ENCODE data around the gene JAG2.
A peak's percentile ranks its signal among the peaks of the same experiment; 100 is the strongest.

JAG2 gene

GRCh38 chr14:105203057-105203531, 34.5 kb upstream of the JAG2 start:
- Histone ChIP-seq H3K9ac (ENCODE audit: low read length) (no peak overlapping the region), H4K8ac (ENCODE audit: low read depth, low read length) (no peak overlapping the region), H2BK120ac (ENCODE audit: insufficient read depth, low read length, poor library complexity) (no peak overlapping the region), H2BK12ac (ENCODE audit: low read length) (no peak overlapping the region), H3K23ac (ENCODE audit: low read length) (no peak overlapping the region), H4K91ac (ENCODE audit: low read depth, low read length) (no peak overlapping the region), H2BK5ac (ENCODE audit: low read depth, low read length, poor library complexity) (no peak overlapping the region), H2AK5ac (ENCODE audit: low read length) (no peak overlapping the region), H3K18ac (ENCODE audit: low read length) (no peak overlapping the region), H3K27me3 (ENCODE audit: insufficient read depth, low read length) (peaks cover 3% of the 10 kb centered on the region), H2AFZ (ENCODE audit: insufficient read depth, low read length, poor library complexity) (no peak overlapping the region), H3K4me2 (ENCODE audit: low read length) (no peak overlapping the region), H3K27ac (ENCODE audit: low read depth, low read length) (no peak overlapping the region), H3K9me3 (ENCODE audit: insufficient read depth, low read depth, low read length) (peaks cover 2% of the 10 kb centered on the region), H3K79me1 (ENCODE audit: low read length) (no peaks in the 10 kb centered on the region), H4K12ac (ENCODE audit: low read depth, low read length) (no peak overlapping the region), H3K79me2 (ENCODE audit: control insufficient read depth, insufficient read depth, low read length, poor library complexity) (no peaks in the 10 kb centered on the region), H3K4ac (ENCODE audit: low read depth, low read length) (no peak overlapping the region), H3K36me3 (ENCODE audit: control insufficient read depth in 1 of 2, insufficient read depth in 2 of 2, low read length in 2 of 2) (no peaks in the 10 kb centered on the region), H3K4me1 (ENCODE audit: control insufficient read depth in 1 of 2, insufficient read depth in 2 of 2, low read length in 2 of 2) (peaks cover 1 to 2% of the 10 kb centered on the region in 2 experiments), H3K14ac (ENCODE audit: low read length) (no peak overlapping the region), H3K4me3 (ENCODE audit: low read depth, low read length) (no peak overlapping the region)
- peak; percentile 79 to 90 for DNase-seq
- WGBS (ENCODE audit: extremely low coverage, insufficient coverage, insufficient read length): no CpG with 5 or more reads among the region's 18 CpGs

GRCh38 chr14:105201925-105202513, 33.4 kb upstream of the JAG2 start:
- H3K9ac ChIP-seq (ENCODE audit: low read length): no peak overlapping the region
- no CpG with 5 or more reads among the region's 20 CpGs for WGBS (ENCODE audit: extremely low coverage, insufficient coverage, insufficient read length)
- H2BK120ac ChIP-seq (ENCODE audit: insufficient read depth, low read length, poor library complexity): no peak overlapping the region
- H3K18ac ChIP-seq (ENCODE audit: low read length): no peak overlapping the region
- H4K8ac ChIP-seq (ENCODE audit: low read depth, low read length): no peak overlapping the region
- no peak overlapping the region for H4K91ac ChIP-seq (ENCODE audit: low read depth, low read length)
- H3K79me2 ChIP-seq (ENCODE audit: control insufficient read depth, insufficient read depth, low read length, poor library complexity): no peaks in the 10 kb centered on the region
- no peak overlapping the region for H4K12ac ChIP-seq (ENCODE audit: low read depth, low read length)
- H2BK12ac ChIP-seq (ENCODE audit: low read length): no peak overlapping the region
- H2AFZ ChIP-seq (ENCODE audit: insufficient read depth, low read length, poor library complexity): no peak overlapping the region
- H3K4me2 ChIP-seq (ENCODE audit: low read length): no peak overlapping the region
- no peak overlapping the region for H3K4ac ChIP-seq (ENCODE audit: low read depth, low read length)
- no peak overlapping the region for H3K14ac ChIP-seq (ENCODE audit: low read length)
- H3K23ac ChIP-seq (ENCODE audit: low read length): no peak overlapping the region
- H3K4me1 ChIP-seq (ENCODE audit: control insufficient read depth in 1 of 2, insufficient read depth in 2 of 2, low read length in 2 of 2): peaks cover 2 to 4% of the 10 kb centered on the region in 2 experiments
- H3K9me3 ChIP-seq (ENCODE audit: insufficient read depth, low read depth, low read length): peaks cover 4% of the 10 kb centered on the region
- H3K4me3 ChIP-seq (ENCODE audit: low read depth, low read length): no peak overlapping the region
- H3K27ac ChIP-seq (ENCODE audit: low read depth, low read length): no peak overlapping the region
- no peaks in the 10 kb centered on the region for H3K36me3 ChIP-seq (ENCODE audit: control insufficient read depth in 1 of 2, insufficient read depth in 2 of 2, low read length in 2 of 2)
- no peaks in the 10 kb centered on the region for H3K79me1 ChIP-seq (ENCODE audit: low read length)
- peaks cover 6% of the 10 kb centered on the region for H3K27me3 ChIP-seq (ENCODE audit: insufficient read depth, low read length)
- no peak overlapping the region for H2BK5ac ChIP-seq (ENCODE audit: low read depth, low read length, poor library complexity)
- H2AK5ac ChIP-seq (ENCODE audit: low read length): no peak overlapping the region
- peak in 1 of 2 donors; percentile 29 for DNase-seq

- no peaks in the 10 kb centered on the region for H3K36me3 ChIP-seq (ENCODE audit: control insufficient read depth in 1 of 2, insufficient read depth in 2 of 2, low read length in 2 of 2)
- no CpG with 5 or more reads among the region's 28 CpGs for WGBS (ENCODE audit: extremely low coverage, insufficient coverage, insufficient read length)
- no peak overlapping the region for H3K27ac ChIP-seq (ENCODE audit: low read depth, low read length)
- H3K18ac ChIP-seq (ENCODE audit: low read length): no peak overlapping the region
- H3K14ac ChIP-seq (ENCODE audit: low read length): no peak overlapping the region
- no peak overlapping the region for H3K4me3 ChIP-seq (ENCODE audit: low read depth, low read length)
- peaks cover 2 to 9% of the 10 kb centered on the region in 2 experiments for H3K4me1 ChIP-seq (ENCODE audit: control insufficient read depth in 1 of 2, insufficient read depth in 2 of 2, low read length in 2 of 2)
- no peak overlapping the region for H2BK5ac ChIP-seq (ENCODE audit: low read depth, low read length, poor library complexity)
- H3K4me2 ChIP-seq (ENCODE audit: low read length): no peak overlapping the region
- no peak overlapping the region for H4K91ac ChIP-seq (ENCODE audit: low read depth, low read length)
- H3K9me3 ChIP-seq (ENCODE audit: insufficient read depth, low read depth, low read length): peaks cover 4% of the 10 kb centered on the region
- H4K12ac ChIP-seq (ENCODE audit: low read depth, low read length): no peak overlapping the region
- no peak overlapping the region for H2AFZ ChIP-seq (ENCODE audit: insufficient read depth, low read length, poor library complexity)
- H2AK5ac ChIP-seq (ENCODE audit: low read length): no peak overlapping the region
- H3K27me3 ChIP-seq (ENCODE audit: insufficient read depth, low read length): peaks cover 8% of the 10 kb centered on the region
- no peak overlapping the region for H3K4ac ChIP-seq (ENCODE audit: low read depth, low read length)
- no peak overlapping the region for H3K23ac ChIP-seq (ENCODE audit: low read length)
- H2BK120ac ChIP-seq (ENCODE audit: insufficient read depth, low read length, poor library complexity): no peak overlapping the region
- no peaks in the 10 kb centered on the region for H3K79me2 ChIP-seq (ENCODE audit: control insufficient read depth, insufficient read depth, low read length, poor library complexity)
- DNase-seq: no peak
- H2BK12ac ChIP-seq (ENCODE audit: low read length): no peak overlapping the region
- no peaks in the 10 kb centered on the region for H3K79me1 ChIP-seq (ENCODE audit: low read length)
- H4K8ac ChIP-seq (ENCODE audit: low read depth, low read length): no peak overlapping the region
- H3K9ac ChIP-seq (ENCODE audit: low read length): no peak overlapping the region
Measured at GRCh38 chr14:105201156-105201924, 32.8 kb upstream of the JAG2 start.

GRCh38 chr14:105200641-105201040, 32.1 kb upstream of the JAG2 start:
- H3K36me3 ChIP-seq (ENCODE audit: control insufficient read depth in 1 of 2, insufficient read depth in 2 of 2, low read length in 2 of 2): no peaks in the 10 kb centered on the region
- H2AK5ac ChIP-seq (ENCODE audit: low read length): no peak overlapping the region
- no peak overlapping the region for H4K91ac ChIP-seq (ENCODE audit: low read depth, low read length)
- no peak overlapping the region for H3K9ac ChIP-seq (ENCODE audit: low read length)
- no peak overlapping the region for H2BK5ac ChIP-seq (ENCODE audit: low read depth, low read length, poor library complexity)
- H3K9me3 ChIP-seq (ENCODE audit: insufficient read depth, low read depth, low read length): peaks cover 4% of the 10 kb centered on the region
- no peak overlapping the region for H2BK120ac ChIP-seq (ENCODE audit: insufficient read depth, low read length, poor library complexity)
- no peak overlapping the region for H4K8ac ChIP-seq (ENCODE audit: low read depth, low read length)
- no peak overlapping the region for H3K4me3 ChIP-seq (ENCODE audit: low read depth, low read length)
- no peak overlapping the region for H2BK12ac ChIP-seq (ENCODE audit: low read length)
- WGBS (ENCODE audit: extremely low coverage, insufficient coverage, insufficient read length): no CpG with 5 or more reads among the region's 16 CpGs
- no peak overlapping the region for H3K27ac ChIP-seq (ENCODE audit: low read depth, low read length)
- no peak overlapping the region for H3K18ac ChIP-seq (ENCODE audit: low read length)
- H3K23ac ChIP-seq (ENCODE audit: low read length): no peak overlapping the region
- no peak for DNase-seq
- no peaks in the 10 kb centered on the region for H3K79me1 ChIP-seq (ENCODE audit: low read length)
- no peak overlapping the region for H3K4ac ChIP-seq (ENCODE audit: low read depth, low read length)
- H3K4me1 ChIP-seq (ENCODE audit: control insufficient read depth in 1 of 2, insufficient read depth in 2 of 2, low read length in 2 of 2): peaks cover 2 to 12% of the 10 kb centered on the region in 2 experiments
- no peak overlapping the region for H4K12ac ChIP-seq (ENCODE audit: low read depth, low read length)
- peaks cover 12% of the 10 kb centered on the region for H3K27me3 ChIP-seq (ENCODE audit: insufficient read depth, low read length)
- H3K14ac ChIP-seq (ENCODE audit: low read length): no peak overlapping the region
- H3K79me2 ChIP-seq (ENCODE audit: control insufficient read depth, insufficient read depth, low read length, poor library complexity): no peaks in the 10 kb centered on the region
- H2AFZ ChIP-seq (ENCODE audit: insufficient read depth, low read length, poor library complexity): no peak overlapping the region
- no peak overlapping the region for H3K4me2 ChIP-seq (ENCODE audit: low read length)

All from trophoblast cell (in vitro differentiated cells and primary cell).